Activated effector memory CD4-positive, alpha-beta T cell treated with Interleukin-2 at 50 U/mL for 16 hours (primary cell): ENCODE measurements around the gene SPIN4.
"Not testable (repeated sequence)": the region's sequence is repeated elsewhere in the genome, so short reads cannot be mapped to it uniquely, and the experiment has no call there.

Experiments
- DNase-seq: peaks from one replicate; pipeline ENCODE4 v3.0.0-alpha.2; 2020

The SPIN4 gene

DNA sequence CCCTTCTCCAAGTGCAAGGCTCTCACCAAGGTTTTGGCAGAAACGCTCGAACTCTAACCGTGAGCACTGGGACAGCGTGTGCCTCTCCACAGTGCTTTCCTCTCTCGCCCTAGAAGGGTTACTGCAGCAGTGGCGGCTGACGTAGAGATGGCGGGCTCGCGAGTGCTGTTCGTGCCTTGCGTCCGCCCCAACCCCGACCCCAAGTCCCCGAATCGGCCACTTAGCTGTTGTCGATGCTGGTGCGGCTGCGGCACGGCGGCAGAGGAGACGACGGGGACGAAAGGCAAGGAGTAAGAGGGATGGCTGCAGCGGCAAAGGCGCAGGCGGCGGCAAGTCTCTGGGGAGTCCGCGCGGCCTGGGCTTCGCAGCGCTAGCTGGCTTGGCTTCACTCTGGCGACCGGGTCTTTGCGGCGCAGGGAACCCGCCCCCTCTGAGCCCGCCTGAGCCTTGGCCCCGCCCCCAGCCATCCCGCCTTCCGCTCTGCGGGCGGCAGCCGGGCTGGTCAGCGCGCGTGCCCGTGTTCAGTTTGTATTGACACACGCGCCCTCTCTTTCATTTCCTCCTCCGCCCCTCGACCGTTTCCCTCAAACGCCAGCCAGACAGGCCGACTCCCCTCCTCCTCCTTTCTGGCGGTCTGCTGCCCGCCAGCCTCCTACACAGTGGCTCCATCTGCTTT lies at the start of gene SPIN4:
SPIN4 (minus strand) TSS at position 392 of the 676 bp plus-strand sequence. CDS start 513 bp downstream, outside the sequence.
- peak; percentile 47 for DNase-seq

GRCh38 chrX:63400340-63400739 lies 49.2 kb upstream of the SPIN4 start:
- no peak for DNase-seq

DNA sequence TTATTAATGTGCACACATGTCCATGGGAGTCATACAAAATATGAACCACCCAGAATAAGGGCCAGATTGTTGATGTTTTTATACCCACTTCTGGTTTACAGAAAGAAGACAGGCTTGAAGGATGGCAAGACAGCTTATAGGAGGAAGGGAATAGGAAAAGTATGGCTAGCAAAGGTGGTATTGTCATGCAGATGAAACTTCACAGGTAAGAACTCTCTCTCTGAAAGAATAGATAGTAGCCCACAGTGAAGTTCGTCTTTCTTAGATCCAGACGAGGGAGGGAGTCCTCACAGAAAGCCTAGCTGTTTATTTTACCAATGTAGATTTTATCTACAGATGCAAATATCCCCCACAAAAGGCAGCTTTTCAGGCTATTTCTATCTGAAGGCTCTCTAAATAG lies 43.7 kb upstream of the SPIN4 start:
- DNase-seq = no peak

DNA sequence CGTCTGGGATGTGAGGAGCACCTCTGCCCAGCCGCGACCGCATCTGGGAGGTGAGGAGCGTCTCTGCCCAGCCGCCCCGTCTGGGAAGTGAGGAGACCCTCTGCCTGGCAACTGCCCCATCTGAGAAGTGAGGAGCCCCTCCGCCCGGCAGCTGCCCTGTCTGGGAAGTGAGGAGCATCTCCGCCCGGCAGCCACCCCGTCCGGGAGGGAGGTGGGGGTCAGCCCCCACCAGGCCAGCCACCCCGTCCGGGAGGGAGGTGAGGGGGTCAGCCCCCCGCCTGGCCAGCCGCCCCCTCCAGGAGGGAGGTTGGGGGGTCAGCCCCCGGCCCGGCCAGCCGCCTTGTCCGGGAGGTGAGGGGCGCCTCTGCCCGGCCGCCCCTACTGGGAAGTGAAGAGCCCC lies 42.0 kb upstream of the SPIN4 start:
- DNase-seq = not testable (repeated sequence)

DNA sequence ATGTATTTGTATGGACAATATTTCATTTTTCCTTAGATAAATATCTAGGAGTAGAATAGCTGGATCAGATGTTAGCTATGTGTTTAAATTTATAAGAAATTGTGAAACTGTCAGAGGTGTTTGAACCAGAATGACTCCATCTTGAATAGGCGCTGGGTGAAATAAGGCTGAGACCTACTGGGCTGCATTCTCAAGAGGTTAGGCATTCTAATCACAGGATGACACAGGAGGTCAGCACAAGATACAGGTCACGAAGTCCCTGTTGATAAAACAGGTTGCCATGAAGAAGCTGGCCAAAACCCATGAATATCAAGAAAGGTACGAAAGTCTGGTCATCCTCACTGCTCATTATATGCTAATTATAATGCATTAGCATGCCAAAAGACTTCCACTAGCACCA lies 36.3 kb upstream of the SPIN4 start:
- DNase-seq = no peak

GRCh38 chrX:63384263-63384662 lies 33.1 kb upstream of the SPIN4 start:
- not testable (repeated sequence) for DNase-seq

DNA sequence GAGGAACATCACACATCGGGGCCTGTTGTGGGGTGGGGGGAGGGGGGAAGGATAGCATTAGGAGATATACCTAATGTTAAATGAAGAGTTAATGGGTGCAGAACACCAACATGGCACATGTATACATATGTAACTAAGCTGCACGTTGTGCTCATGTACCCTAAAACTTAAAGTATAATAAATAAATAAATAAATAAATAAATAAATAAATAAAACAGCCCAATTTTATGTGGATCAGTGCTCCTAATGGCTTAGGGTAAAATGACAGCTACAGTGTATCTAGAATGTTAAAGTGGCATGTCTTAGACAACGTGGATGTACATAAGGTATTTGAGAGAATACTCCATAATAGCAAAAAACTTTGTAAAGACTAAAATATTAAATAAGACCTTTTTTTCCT lies 21.9 kb upstream of the SPIN4 start:
- not testable (repeated sequence) for DNase-seq

GRCh38 chrX:63367699-63368098 lies 16.6 kb upstream of the SPIN4 start:
- not testable (repeated sequence) for DNase-seq

- no peak for DNase-seq
Observed at GRCh38 chrX:63363788-63364187, 12.7 kb upstream of the SPIN4 start.

GRCh38 chrX:63361494-63361893 lies 10.4 kb upstream of the SPIN4 start:
- DNase-seq = no peak

- DNase-seq = no peak
Observed at GRCh38 chrX:63354484-63354883, 3.4 kb upstream of the SPIN4 start.

GRCh38 chrX:63350465-63350877 lies 661 bp downstream of the SPIN4 start:
- peak; percentile 2 for DNase-seq

GRCh38 chrX:63349307-63349706 lies 1.8 kb downstream of the SPIN4 start:
- no peak for DNase-seq

GRCh38 chrX:63330681-63331080 lies 20.5 kb downstream of the SPIN4 start:
- DNase-seq = no peak

GRCh38 chrX:63327788-63328187 lies 23.3 kb downstream of the SPIN4 start:
- no peak for DNase-seq

- DNase-seq = no peak
Observed at GRCh38 chrX:63299596-63299995, 51.5 kb downstream of the SPIN4 start.
